Fibroblast of skin of right quadriceps (primary cell): ENCODE data around the gene TMEM183A.
"Not testable (repeated sequence)": the region's sequence is repeated elsewhere in the genome, so short reads cannot be mapped to it uniquely, and the experiment has no call there.

Experiments
- DNase-seq: peaks from one replicate; pipeline ENCODE4 v3.0.0-alpha.2; 2013

Gene TMEM183A

GRCh38 chr1:203006948-203007871, at the start of gene TMEM183A:
Gene TMEM183A (plus strand): TSS chr1:203007374. CDS start chr1:203007466, 92 bp downstream.
- peak; percentile 97 for DNase-seq

DNA sequence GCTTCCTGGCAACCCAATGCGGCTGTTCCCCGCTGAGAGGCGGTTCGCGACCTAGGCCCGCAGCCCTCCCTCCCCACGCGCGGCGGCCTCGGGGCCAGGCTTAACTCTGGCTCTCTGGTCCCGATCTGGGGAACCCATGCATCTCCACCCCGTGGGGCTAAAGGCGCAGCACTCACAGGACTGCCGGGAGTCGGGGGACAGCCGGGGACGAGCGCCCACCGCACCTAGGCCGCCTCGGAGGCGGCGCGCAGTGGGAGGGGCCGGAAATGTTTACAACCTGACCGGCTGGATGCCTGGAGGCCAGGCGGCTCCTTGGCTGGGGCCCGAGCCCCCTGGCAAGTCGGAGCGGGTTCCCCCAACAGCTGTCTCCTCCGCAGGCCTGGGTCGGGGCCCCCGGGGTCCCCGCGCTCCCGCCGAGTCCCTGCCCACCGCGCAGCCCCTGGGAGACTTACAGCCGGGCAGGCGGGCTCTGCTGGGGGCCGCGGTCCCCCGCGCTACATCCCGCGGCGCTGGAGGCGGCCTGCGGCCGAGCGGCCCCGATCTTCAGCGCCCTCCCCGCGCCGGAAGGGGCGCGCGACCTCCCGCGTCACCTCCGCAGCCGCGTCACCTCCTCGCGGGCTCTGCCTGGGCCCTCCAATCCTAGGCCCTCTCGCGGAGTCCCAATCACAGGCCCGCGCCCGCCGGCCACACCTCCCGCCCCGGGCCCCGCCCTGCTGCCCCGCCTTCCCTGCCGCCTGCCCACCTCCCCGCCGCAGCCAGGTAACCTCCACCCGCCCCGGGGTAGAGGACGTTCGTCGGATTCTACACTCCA, 49.2 kb upstream of the TMEM183A start, which contains the start of gene ADIPOR1:
ADIPOR1 (minus strand) TSS at position 580 of the 811 bp plus-strand sequence. CDS start 7,242 bp downstream, outside the sequence.
- peak; percentile 78 for DNase-seq

- no peak for DNase-seq
Measured at GRCh38 chr1:202958544-202959275, 48.5 kb upstream of the TMEM183A start.

DNA sequence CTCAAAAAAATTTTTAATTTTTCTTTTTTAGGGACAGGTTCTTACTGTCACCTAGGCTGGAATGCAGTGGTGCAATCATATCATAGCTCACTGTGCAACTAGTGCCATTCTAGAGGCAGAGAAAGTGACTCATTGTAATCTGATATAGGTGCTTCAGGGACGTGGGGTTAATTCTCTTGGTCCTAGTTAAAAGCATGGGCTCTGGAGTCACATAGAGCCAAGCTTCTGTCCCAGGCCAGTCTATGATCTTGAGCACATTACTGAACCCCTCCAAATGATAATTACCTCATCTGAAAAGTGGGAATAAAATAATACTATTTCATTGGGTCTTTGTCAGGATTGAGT, 47.9 kb upstream of the TMEM183A start:
- peak; percentile 55 for DNase-seq

DNA sequence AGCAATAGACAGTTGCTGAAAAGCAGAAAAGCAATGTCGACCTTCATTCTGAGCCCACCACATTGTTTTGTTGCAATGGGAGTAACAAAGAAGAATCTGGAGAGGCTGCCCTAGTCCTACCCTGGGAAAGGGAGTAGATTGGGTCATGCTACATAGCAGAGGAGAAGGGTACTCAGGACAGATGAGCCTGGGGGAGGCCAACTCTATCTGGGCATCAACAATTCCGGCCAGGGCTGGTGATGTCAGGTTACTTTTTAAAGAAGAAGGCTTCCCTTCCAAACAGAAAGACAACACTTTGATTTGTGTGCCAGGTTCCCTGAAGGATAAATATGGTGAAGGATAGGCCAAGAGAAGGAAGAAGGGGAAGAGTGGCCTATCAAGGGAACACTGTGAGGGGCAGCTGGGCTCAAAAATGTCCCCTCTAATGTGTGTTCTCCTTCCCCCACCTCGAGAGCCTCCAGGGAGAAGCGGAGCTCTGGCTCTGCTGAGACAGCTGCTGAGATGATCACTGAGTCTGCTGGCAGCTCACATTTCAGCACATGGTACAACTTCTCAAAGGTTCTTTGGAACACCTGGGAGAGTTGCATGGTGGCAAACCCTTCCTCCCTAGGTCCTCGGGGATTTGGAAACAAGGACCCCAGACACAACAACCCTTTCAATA, 45.8 kb upstream of the TMEM183A start:
- DNase-seq: no peak

GRCh38 chr1:202964791-202965410, 42.3 kb upstream of the TMEM183A start:
- peak; percentile 28 for DNase-seq

- no peak for DNase-seq
Measured at GRCh38 chr1:202965422-202965821, 41.8 kb upstream of the TMEM183A start.

- DNase-seq: no peak
Measured at GRCh38 chr1:202966006-202966898, 40.9 kb upstream of the TMEM183A start.

GRCh38 chr1:202967684-202968281, 39.4 kb upstream of the TMEM183A start:
- DNase-seq: no peak

DNA sequence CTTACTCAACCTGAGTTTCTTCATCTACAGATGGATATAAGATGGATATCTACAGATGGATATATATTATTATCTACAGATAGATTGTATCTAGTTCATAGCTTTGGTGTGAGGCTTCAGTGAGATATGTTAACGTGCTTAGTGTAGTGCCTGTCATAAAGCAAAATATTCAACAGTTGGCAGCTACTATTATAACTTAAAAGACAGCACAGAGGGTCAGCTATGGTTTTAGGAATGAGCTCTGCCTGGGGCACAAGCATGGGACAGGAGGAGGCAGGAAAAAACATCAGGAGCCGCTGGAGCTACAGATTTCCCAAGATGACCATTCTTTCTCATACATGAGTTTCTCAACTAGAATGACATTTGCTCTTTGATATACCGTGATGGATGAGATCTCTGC, 38.8 kb upstream of the TMEM183A start:
- DNase-seq: no peak

DNA sequence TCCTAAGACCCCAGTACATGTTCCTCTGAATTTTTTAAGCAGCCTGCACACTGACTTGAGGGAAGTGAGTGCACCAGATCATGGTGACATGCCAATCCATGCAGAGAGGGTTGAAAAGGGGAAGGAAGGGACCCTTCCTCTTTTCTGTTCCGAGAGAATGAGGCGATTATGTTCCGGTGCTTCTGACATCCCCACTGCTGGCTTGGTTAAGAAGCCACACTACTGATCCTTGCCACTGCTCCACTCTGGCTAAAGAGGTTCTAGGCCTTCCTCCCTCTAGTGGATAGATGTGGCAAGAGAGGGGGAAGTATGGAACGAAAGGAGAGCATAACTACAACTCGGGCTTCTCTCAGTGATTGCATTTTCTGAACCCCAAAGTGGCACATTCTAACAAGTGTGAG, 38.3 kb upstream of the TMEM183A start:
- peak; percentile 54 for DNase-seq

DNA sequence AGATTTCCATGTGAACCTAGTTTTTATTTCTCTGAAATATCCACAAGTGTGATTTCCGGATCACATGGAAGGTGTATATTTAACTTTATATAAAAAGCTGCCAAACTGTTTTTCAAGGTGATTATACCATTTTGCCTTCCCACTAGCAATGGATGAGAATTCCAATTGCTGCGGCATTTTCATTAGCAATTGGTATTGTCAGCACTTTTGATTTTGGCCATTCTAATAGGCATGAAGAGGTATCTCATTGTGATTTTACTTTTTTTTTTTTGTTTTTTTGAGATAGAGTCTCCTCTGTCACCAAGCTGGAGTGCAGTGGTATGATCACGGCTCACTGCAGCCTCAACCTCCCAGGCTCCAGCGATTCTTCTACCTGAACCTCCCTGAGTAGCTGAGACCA, 35.1 kb upstream of the TMEM183A start:
- DNase-seq: no peak

DNA sequence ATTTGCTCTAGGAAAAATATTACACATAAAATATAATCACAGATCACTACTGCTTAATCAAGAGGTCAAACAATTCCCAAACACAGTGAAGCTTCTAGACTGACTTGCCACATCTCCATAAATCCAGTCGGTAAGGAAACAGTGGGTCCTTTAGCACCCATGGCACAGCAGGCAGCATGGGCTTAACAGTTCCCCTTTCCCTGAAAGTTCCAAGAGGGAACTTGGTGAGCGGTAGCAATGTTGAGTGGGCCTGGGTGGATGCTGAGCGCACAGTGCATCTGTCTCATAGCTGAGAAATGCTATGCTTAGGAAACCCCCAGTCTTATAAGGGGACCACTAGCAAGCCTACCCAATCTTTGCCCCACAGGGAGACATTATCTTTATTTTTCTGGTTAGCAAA, 32.3 kb upstream of the TMEM183A start:
- no peak for DNase-seq

DNA sequence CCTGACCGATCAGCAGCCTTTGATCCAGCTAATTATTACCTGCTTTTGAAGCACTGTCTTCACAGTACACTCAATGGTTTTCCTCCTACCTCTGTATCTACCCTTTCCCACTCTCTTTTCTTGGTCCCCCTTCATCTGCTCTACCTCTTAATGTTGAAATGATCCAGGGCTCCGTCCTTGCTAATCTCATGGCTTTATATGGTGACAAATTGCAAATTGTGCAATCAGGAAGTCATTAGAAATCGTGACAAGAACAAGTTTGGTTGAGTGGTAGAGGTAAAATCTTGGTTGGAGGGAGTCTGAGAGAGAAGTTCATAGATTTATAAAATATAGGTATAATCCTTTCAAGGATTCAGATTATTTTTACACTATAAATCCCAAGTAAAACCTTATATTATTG, 30.5 kb upstream of the TMEM183A start:
- DNase-seq: no peak

DNA sequence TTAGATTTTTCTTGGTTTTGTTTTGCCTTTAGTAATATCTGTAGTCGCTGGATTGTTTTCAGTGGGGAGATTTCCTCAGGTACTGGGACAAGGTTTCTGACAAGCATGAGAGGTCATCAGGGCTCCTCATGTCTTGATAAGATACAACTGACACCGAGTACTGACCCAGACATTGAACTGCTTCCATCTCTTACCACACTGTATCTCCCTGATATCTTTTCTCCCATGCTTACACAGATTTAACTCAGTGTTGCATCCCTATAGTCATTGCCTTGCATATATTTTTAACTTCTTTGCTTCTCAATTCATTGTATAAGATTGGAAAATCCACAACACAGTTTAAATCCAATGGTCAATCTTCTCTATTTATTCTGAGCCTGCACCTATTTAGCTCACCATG, 27.7 kb upstream of the TMEM183A start:
- no peak for DNase-seq

GRCh38 chr1:202981939-202982338, 25.2 kb upstream of the TMEM183A start:
- DNase-seq: no peak

GRCh38 chr1:202982715-202983430, 24.3 kb upstream of the TMEM183A start:
- DNase-seq: no peak

DNA sequence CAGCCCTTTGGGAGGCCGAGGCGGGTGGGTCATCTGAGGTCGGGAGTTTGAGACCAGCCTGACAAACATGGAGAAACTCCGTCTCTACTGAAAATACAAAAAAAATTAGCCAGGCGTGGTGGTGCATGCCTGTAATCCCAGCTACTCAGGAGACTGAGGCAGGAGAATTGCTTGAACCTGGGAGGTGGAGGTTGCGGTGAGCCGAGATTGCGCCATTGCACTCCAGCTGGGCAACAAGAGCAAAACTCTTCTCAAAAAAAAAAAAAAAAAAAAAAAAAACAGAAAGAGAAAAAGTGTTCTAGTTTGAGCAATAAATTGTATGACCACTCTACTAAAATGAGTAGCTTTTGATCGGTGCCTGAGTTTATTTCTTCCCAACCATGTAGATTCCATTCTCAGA, 21.1 kb upstream of the TMEM183A start:
- DNase-seq: not testable (repeated sequence)

DNA sequence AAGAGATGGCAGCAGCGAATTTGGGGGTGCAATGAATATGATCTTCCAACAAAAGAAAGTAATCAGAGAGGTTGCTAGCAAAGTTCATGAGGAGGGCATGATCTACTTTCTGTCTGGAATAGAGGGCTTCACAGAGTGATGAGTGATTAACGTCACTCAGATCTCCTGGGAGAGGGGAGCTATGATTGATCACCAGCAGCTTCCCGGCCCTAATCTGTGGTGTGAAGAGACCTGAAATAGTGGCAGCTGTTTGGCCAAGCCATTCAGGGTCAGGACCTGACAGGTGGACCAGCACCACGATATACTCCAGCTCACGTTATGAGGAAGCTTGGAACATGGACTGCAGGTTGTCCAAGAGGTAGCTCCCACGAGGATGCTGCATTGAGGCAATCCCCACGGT, 19.9 kb upstream of the TMEM183A start:
- DNase-seq: no peak
